Kidney epithelial cell (primary cell): Measurements from ENCODE around the gene ZDHHC8. TPM values are rescaled to one million over a fixed set of nuclear protein-coding genes. Genes with fewer than 3 reads are reported as not detected.

Experiments used
- DNase-seq: peaks from one replicate; pipeline ENCODE4 v3.0.0-alpha.2; 2010; ENCODE audit warnings: low read depth
- H3K27me3 ChIP-seq: 2 replicates; pipeline ENCODE4 v1.6.0; 2011; ENCODE audit warnings: low read length; ENCODE audit not compliant: control insufficient read depth, insufficient read depth
- H3K36me3 ChIP-seq: 2 replicates; pipeline ENCODE4 v1.5.1; 2011; ENCODE audit warnings: low read length; ENCODE audit not compliant: control insufficient read depth, insufficient read depth
- H3K4me3 ChIP-seq: 2 replicates; pipeline ENCODE4 v1.5.1; 2011; ENCODE audit warnings: low read depth, mild to moderate bottlenecking, control low read depth, low read length
- CTCF ChIP-seq: IDR thresholded peaks from 2 replicates; pipeline ENCODE4 v1.5.1; 2011; ENCODE audit warnings: mild to moderate bottlenecking, moderate library complexity, low read length, control low read depth, inconsistent platforms; ENCODE audit not compliant: insufficient read depth, poor library complexity, severe bottlenecking
- total RNA-seq: library from RNA; depleted of rRNA; stranded (reverse); fragments of >200 nt; gene quantifications from 2 replicates; pipeline ENCODE4 v1.2.3, GENCODE V29; 2015

ZDHHC8 gene
- total RNA-seq, 1 donor from 2014 or later, result 26.9 TPM

DNA sequence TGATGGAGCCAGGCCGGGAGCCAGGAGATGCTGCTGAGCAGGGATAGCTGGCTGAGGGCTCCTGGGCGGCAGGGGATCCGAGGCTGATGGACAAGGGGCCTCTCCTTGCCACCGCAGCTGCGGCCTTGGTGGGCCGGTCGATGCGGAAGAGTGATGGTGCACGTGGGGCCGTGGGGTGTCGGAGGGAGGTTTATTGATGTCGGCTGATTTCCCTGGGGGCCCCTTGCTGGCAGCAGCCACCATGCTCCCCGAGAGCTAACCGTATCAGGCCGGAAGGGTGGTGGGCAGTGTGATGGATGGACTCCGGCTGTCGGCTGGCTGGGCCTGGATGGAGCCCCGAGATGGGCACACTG, 50.3 kb downstream of the ZDHHC8 start:
- TF ChIP-seq CTCF, result no peak
- no peak overlapping the region for H3K4me3 ChIP-seq
- no peaks in the 10 kb centered on the region for H3K36me3 ChIP-seq
- H3K27me3 ChIP-seq, result peaks cover 35% of the 10 kb centered on the region
- no peak for DNase-seq

DNA sequence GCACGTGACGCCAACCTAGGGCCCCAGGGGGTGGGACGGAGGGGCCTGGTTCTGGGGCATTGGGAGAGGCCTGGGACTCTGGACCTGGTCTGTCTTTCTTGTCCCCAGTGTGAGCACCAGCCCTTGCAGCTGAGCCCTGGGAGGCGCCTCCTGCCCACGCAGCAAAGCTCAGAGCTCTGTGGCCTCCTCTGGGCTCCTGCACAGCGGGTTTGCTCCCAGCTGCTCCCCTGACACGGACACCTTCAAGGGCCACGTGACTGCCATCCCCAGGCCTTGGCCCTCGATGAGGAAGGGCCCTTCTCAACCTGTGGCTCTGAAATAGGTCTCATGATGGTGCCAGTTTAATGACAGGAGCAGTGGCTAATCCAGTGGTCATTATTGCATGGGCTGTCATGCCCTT, 50.8 kb downstream of the ZDHHC8 start:
- H3K36me3 ChIP-seq, result no peaks in the 10 kb centered on the region
- peaks cover 35% of the 10 kb centered on the region for H3K27me3 ChIP-seq
- TF ChIP-seq CTCF, result no peak
- H3K4me3 ChIP-seq, result no peak overlapping the region
- DNase-seq, result no peak

DNA sequence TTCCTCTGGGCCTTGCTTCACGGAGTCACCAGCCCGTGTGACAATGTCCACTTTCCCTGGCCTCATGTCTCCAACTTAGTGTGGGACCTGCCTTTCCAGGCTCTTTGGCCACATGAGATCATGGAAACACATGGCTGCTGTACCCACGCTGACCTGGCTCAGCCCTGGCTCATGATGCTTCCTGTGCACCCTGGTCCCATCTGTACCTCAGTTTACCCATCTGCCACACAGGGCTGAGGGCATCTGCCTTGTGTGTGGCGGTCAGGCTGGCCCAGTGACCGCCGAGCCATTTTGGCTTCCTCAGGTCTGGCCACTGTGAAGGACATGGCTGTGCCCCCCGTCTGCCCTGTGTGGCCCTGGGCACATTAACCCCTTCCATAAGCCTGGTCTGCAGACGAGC, 51.5 kb downstream of the ZDHHC8 start:
- Histone ChIP-seq H3K4me3 (no peak overlapping the region), H3K27me3 (peaks cover 29% of the 10 kb centered on the region), H3K36me3 (no peaks in the 10 kb centered on the region)
- no peak for TF ChIP-seq CTCF
- DNase-seq, result no peak

DNA sequence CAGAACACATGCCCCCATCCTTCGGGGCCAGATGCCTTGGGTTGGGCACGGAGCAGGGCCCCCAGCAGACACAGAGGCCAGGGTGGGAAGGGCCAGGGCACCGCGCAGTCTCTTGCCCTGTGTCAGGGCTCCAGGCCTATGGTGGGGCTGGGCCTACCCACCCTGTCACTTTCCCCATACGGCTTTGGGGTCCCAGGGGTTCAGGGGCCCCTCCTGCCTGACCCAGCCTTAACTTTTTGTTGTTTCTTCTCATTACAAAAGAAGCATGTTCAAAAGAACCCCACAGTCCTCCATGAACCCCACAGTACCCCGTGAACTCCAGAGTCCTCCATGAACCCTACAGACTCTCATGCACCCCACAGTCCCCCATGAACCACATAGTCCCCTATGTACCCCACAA, 52.2 kb downstream of the ZDHHC8 start:
- Histone ChIP-seq H3K27me3 (peaks cover 23% of the 10 kb centered on the region), H3K4me3 (no peak overlapping the region), H3K36me3 (no peaks in the 10 kb centered on the region)
- no peak for DNase-seq
- TF ChIP-seq CTCF, result no peak

GRCh38 chr22:20184501-20185165, 53.0 kb downstream of the ZDHHC8 start:
- Histone ChIP-seq H3K27me3 (peaks cover 19% of the 10 kb centered on the region), H3K4me3 (no peak overlapping the region), H3K36me3 (no peaks in the 10 kb centered on the region)
- no peak for DNase-seq
- TF ChIP-seq CTCF, result no peak

- Histone ChIP-seq H3K4me3 (no peak overlapping the region), H3K36me3 (no peaks in the 10 kb centered on the region), H3K27me3 (peaks cover 13% of the 10 kb centered on the region)
- DNase-seq, result no peak
- no peak for TF ChIP-seq CTCF
Observed at GRCh38 chr22:20185750-20186149, 54.1 kb downstream of the ZDHHC8 start.
